NB4 (cell line): ENCODE measurements around the gene MGST1.

ENCODE experiments used
- CTCF ChIP-seq: IDR thresholded peaks from one replicate; pipeline ENCODE4 v1.5.1; 2012; ENCODE audit warnings: low read depth, low read length
- POLR2A ChIP-seq: IDR thresholded peaks from 2 replicates; pipeline ENCODE4 v1.6.1; 2011; ENCODE audit warnings: mild to moderate bottlenecking; ENCODE audit not compliant: insufficient read length; ENCODE audit errors: extremely low read depth

- TF ChIP-seq CTCF = no peak
- TF ChIP-seq POLR2A = no peak
These were observed 17.9 kb upstream of the MGST1 start for GRCh38 chr12:16329594-16329993.
